ENCODE results near the gene POMGNT2.

GRCh38 chr3:43082457-43082856, 23.4 kb downstream of the POMGNT2 start:
- TF ChIP-seq CTCF (IDR thresholded peaks at IDR 0.05) (no peak), POLR2A (IDR thresholded peaks at IDR 0.05) (no peak)

All from ovary (tissue), 3 donors.